A204.1 (cell line): ENCODE measurements around the gene BCAS2.

ENCODE experiments used
- FAIRE-seq: peaks from 2 replicates; lab custom pipeline; 2012; peaks lifted over from hg19 to GRCh38; lab: Jason Lieb, UNC

BCAS2 gene

DNA sequence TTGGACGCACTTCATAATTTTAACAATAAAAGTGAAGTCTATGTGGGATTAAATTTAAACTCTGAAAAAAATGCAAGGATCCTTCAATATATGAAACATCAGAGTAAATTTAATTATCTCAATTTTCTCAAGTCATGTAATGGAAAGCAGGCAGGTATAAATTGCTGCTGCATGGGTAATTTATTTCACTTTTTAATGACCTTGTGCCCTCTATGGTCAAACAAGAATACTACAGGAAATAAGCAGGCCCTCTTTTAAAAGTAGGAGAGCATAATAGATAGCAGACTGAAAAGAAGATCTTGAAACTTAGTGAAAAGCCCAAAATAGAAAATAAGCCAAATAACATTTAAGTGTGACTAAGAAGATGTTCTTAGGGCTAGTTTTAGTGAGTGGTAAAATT, 22.9 kb downstream of the BCAS2 start:
- peak; percentile 83 for FAIRE-seq

GRCh38 chr1:114554577-114554976, 26.8 kb downstream of the BCAS2 start:
- FAIRE-seq = no peak

GRCh38 chr1:114552106-114552639, 29.2 kb downstream of the BCAS2 start:
- no peak for FAIRE-seq

DNA sequence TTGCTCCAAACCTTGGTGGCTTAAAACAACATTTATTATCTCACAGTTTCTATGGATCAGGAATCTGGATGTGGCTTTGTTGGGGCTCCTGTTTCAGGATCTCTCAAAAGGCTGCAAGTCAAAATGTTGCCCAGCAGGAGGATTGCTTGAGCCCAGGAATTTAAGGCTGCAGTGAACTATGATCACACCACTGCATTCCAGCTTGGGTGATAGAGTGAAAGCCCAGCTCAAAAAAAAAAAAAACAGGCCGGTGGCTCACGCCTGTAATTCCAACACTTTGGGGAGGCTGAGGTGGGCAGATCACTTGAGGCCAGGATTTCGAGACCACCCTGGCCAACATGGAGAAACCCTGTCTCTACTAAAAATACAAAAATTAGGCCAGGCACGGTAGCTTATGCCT, 30.0 kb downstream of the BCAS2 start:
- FAIRE-seq = no peak

- FAIRE-seq = no peak
These were observed 31.1 kb downstream of the BCAS2 start for GRCh38 chr1:114550336-114550735.

GRCh38 chr1:114549137-114549536, 32.3 kb downstream of the BCAS2 start:
- FAIRE-seq = no peak

DNA sequence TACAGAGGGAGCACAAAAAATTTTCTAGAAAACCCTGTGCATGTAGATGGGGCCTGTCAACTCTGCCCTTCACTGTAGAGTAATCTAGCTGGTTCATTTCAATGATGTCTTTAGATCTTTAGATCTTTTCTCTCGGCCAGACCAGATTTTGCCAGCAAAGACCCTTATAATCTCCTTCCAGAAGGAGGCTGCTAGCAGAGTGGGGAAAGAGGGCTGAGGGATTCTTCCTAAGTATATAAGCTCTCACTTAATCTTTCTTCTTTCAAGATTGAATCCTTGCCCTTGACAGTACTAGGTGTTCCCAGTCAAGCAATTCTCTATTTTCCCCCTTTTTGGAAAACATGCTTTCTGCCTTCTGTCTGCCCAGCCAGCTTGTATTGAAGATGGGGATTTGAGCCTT, 34.3 kb downstream of the BCAS2 start:
- no peak for FAIRE-seq

GRCh38 chr1:114545796-114546195, 35.6 kb downstream of the BCAS2 start:
- no peak for FAIRE-seq

DNA sequence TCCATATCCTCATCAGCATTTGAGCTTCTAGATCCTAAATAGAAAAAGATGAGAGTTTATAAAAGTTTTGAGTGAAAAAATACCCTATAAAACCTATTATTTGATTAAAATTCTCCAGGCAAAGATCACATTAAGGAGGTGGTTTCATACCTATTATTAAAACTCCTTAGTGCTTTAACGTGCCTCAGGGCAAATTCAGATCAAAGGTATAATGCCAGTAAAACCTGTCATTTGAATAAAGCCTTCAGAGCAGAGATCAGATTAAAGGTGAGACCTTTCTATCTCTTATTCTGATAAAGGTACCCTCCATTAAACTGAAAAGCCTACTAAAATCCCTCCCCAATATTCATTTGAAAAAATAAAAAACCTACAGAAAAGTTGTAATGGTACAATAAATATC, 36.1 kb downstream of the BCAS2 start:
- FAIRE-seq = no peak

GRCh38 chr1:114540821-114541220, 40.6 kb downstream of the BCAS2 start:
- no peak for FAIRE-seq

- FAIRE-seq = no peak
These were observed 41.1 kb downstream of the BCAS2 start for GRCh38 chr1:114540272-114540671.

GRCh38 chr1:114536043-114536442, 45.4 kb downstream of the BCAS2 start:
- no peak for FAIRE-seq

GRCh38 chr1:114535401-114535800, 46.0 kb downstream of the BCAS2 start:
- FAIRE-seq = no peak

DNA sequence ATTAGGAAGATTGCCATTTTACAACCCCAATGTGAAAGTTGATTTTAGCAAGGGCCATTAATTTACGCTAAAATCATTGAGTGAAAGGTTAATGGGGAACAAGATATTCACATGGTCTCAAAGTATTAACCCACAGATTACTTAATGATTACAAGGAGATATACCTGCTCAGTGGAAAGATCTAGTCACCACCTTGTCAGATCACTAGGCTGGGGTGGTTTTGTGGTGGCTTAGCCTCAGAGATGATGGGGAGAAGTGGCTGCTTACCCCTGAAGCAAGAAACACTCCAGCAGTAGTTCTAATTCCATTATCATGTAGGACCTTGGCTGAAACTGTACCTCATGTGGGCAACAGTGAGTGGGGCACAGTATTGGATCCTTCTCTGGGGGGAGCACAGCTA, 50.3 kb downstream of the BCAS2 start:
- FAIRE-seq = no peak

DNA sequence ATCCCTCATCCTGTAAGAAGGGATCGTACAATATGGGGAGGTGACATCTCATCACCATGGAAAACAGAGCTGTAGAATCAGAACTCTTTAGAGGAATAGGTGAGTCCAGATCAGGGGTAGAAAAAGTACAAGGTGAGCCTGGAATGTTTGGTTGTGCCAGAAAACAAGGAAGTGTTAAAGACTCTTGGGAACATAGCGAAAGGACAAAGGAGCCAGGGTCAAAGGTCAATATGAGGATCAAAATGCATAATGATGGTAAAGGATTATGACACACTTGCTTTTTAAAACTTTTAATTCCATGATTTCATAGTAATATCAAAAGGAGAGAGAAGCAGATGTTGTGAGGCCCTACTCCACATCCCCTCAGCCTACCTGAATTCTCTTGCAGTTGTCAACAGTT, 51.2 kb downstream of the BCAS2 start:
- FAIRE-seq = no peak

DNA sequence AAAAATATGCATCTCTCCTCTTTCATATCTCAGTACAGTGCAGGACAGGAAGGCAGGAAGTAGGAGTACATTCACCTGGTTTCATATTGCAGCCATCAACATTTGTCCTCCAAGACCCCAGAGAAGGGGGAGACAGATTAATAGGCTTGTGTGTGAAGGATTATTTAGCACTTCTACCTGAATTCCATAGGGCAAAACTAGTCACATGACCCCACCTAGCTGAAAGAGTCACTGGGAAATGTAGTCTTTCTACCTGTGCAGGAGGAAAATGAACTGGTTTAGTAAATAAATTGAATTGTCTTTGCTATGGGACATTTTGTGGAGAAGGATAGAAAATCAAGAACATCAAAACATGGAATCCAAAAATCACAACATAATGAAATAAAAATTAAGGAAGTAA, 56.5 kb downstream of the BCAS2 start:
- FAIRE-seq = no peak

- FAIRE-seq = no peak
These were observed 59.2 kb downstream of the BCAS2 start for GRCh38 chr1:114522264-114522575.

DNA sequence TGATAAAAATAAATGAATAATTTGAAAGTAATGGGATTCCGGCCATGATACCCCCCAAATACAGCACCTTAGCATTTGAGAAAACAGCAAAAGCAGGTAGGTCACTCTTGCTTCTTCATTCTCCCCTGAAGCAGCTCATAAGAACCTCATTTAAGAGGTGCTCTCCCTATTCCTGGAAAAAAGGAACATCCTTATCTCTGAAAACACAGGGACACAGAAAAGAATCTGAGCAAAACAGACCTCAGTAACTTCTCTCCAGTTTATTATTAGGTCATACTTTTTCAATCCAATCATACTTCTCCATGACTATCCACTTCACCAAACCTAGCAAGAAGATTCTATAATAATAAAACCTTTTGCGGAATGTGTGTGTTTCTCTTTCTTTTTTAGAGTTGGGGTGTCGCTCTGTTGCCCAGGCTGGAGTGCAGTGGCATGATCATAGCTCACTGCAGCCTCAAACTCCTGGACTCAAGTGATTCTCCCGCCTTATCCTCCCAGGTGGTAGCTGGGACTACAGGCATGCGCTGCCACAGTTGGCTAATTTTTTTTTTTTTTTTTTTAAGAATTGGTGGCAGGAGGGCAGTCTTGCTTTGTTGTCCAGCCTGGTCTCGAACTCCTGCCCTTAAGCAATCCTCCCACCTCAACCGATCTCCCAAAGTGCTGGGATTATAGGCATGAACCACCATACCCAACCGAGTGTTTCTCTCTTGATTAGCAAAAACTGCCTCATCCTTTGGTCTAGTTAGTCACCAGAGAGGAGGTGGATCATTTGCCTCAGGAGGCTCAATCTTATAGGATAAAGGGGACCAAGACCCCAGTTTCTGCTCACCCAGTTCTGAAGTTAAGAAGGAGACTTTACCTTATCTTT, 59.8 kb downstream of the BCAS2 start:
- no peak for FAIRE-seq
